IPS-20b (cell line): ENCODE data around the gene MYO5C.

Source experiments
- H3K27ac ChIP-seq: one replicate; pipeline ENCODE4 v1.5.1; 2013; ENCODE audit warnings: low read length
- H3K27me3 ChIP-seq: 2 replicates; pipeline ENCODE4 v1.6.1; 2013; ENCODE audit warnings: mild to moderate bottlenecking, low read length, inconsistent platforms; ENCODE audit not compliant: insufficient read depth
- H3K36me3 ChIP-seq: 2 replicates; pipeline ENCODE4 v1.6.1; 2013; ENCODE audit warnings: low read depth, mild to moderate bottlenecking, inconsistent platforms, low read length, moderate library complexity; ENCODE audit not compliant: insufficient read depth
- H3K4me1 ChIP-seq: 2 replicates; pipeline ENCODE4 v1.6.1; 2013; ENCODE audit warnings: mild to moderate bottlenecking, control low read depth, inconsistent platforms, low read length, moderate library complexity; ENCODE audit not compliant: insufficient read depth
- H3K4me3 ChIP-seq: 2 replicates; pipeline ENCODE4 v1.5.1; 2013; ENCODE audit warnings: mild to moderate bottlenecking, low read length, inconsistent platforms
- H3K9ac ChIP-seq: 2 replicates; pipeline ENCODE4 v1.6.1; 2013; ENCODE audit warnings: low read depth, mild to moderate bottlenecking, inconsistent platforms, low read length, moderate library complexity
- H3K9me3 ChIP-seq: 2 replicates; pipeline ENCODE4 v1.6.1; 2013; ENCODE audit warnings: mild to moderate bottlenecking, low read depth, low read length, inconsistent platforms; ENCODE audit not compliant: insufficient read depth

MYO5C gene

DNA sequence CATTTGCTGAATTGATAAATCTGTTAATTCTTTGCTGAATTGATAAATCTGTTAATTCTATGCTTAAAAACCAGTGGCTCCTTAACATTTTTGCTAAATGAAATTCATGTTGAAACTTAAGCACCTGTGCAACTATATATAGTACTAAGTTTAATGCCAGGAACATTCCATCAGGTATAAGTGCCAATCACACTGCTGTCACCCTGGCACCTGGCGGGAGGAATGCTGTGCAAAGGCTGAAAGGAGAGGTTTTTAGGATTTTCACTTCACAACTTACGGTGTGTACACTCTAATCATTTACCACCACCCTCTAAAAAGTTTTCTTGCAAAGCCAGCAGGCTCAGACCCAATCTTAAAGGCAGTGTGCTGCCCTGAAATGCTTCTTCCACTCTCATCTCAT is 33.5 kb upstream of the MYO5C start:
- H3K9ac ChIP-seq: no peak overlapping the region
- no peaks in the 10 kb centered on the region for H3K27me3 ChIP-seq
- H3K36me3 ChIP-seq: peaks cover 17% of the 10 kb centered on the region; the same call in 1 of the 2 replicates
- H3K27ac ChIP-seq: no peak overlapping the region
- H3K4me1 ChIP-seq: no peaks in the 10 kb centered on the region
- H3K4me3 ChIP-seq: no peak overlapping the region
- no peaks in the 10 kb centered on the region for H3K9me3 ChIP-seq

- Histone ChIP-seq H3K4me3 (no peak overlapping the region), H3K27me3 (no peaks in the 10 kb centered on the region)
These were observed 33.1 kb upstream of the MYO5C start for GRCh38 chr15:52328680-52329079.

GRCh38 chr15:52326756-52327155 is 31.2 kb upstream of the MYO5C start:
- H3K4me1 ChIP-seq: no peaks in the 10 kb centered on the region
- no peaks in the 10 kb centered on the region for H3K27me3 ChIP-seq
- H3K36me3 ChIP-seq: peaks cover 20% of the 10 kb centered on the region; the same call in 1 of the 2 replicates
- no peaks in the 10 kb centered on the region for H3K9me3 ChIP-seq
- H3K9ac ChIP-seq: no peak overlapping the region
- H3K27ac ChIP-seq: no peak overlapping the region
- no peak overlapping the region for H3K4me3 ChIP-seq

More at GRCh38 chr15:52328680-52329079, 33.1 kb upstream of the MYO5C start:
- Histone ChIP-seq H3K27ac (no peak overlapping the region), H3K9me3 (no peaks in the 10 kb centered on the region), H3K4me1 (no peaks in the 10 kb centered on the region), H3K36me3 (peaks cover 17% of the 10 kb centered on the region; the same call in 1 of the 2 replicates), H3K9ac (no peak overlapping the region)

- no peak overlapping the region for H3K27ac ChIP-seq
- H3K4me3 ChIP-seq: no peak overlapping the region
These were observed 28.5 kb upstream of the MYO5C start for GRCh38 chr15:52324109-52324508.

GRCh38 chr15:52318729-52319500 is 23.3 kb upstream of the MYO5C start:
- H3K27me3 ChIP-seq: no peaks in the 10 kb centered on the region
- no peak overlapping the region for H3K4me3 ChIP-seq
- H3K9me3 ChIP-seq: no peaks in the 10 kb centered on the region
- H3K36me3 ChIP-seq: peaks cover 21% of the 10 kb centered on the region; the same call in 1 of the 2 replicates
- no peak overlapping the region for H3K9ac ChIP-seq
- H3K4me1 ChIP-seq: no peaks in the 10 kb centered on the region
- H3K27ac ChIP-seq: no peak overlapping the region

More at GRCh38 chr15:52324109-52324508, 28.5 kb upstream of the MYO5C start:
- Histone ChIP-seq H3K4me1 (no peaks in the 10 kb centered on the region), H3K27me3 (no peaks in the 10 kb centered on the region), H3K9me3 (no peaks in the 10 kb centered on the region), H3K9ac (no peak overlapping the region), H3K36me3 (peaks cover 23% of the 10 kb centered on the region; the same call in 1 of the 2 replicates)

DNA sequence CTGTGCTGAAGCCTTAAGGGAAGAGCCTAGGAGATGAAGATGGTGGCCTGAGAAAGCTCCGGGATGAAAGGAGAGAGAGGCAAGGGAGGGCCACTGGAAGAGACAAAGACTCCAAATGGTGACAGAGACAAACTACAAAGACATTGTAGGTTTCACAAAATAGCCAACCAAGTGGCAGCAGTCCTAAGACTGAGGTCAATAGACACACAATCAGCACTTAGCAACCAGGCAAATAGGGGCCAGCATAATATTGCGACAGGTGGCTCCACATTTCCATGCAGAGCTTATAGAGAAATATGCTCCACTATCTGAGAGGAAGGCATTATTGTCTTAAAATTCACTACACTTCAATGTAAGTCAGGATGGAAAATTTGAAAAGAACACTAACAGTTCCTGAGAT is 22.1 kb upstream of the MYO5C start:
- Histone ChIP-seq H3K4me1 (no peaks in the 10 kb centered on the region), H3K36me3 (peaks cover 18% of the 10 kb centered on the region; the same call in 1 of the 2 replicates), H3K4me3 (no peak overlapping the region), H3K27me3 (no peaks in the 10 kb centered on the region), H3K27ac (no peak overlapping the region), H3K9ac (no peak overlapping the region), H3K9me3 (no peaks in the 10 kb centered on the region)

- Histone ChIP-seq H3K4me3 (no peak overlapping the region), H3K27me3 (no peaks in the 10 kb centered on the region), H3K27ac (no peak overlapping the region), H3K4me1 (no peaks in the 10 kb centered on the region), H3K9ac (no peak overlapping the region), H3K9me3 (no peaks in the 10 kb centered on the region), H3K36me3 (peaks cover 18% of the 10 kb centered on the region; the same call in 1 of the 2 replicates)
These were observed 21.4 kb upstream of the MYO5C start for GRCh38 chr15:52317022-52317421.

DNA sequence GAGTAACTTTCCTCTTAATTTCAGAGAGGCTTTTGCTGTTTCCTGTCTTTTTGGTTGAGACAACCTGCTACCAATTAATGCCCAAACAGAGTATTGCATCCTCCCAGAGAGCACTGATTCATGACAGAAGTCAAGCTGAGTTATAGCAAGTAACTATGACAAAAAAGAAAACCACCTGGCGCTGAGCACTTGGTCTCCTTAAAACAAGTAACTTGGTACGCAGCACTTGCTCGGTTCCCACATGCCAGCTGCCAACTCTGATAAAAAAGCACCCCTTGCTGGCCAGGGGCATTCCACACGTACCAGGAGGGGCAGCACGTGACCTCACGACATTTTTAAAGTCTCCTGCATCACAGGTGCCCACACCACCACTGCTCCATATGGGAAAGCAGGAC is 13.5 kb upstream of the MYO5C start:
- Histone ChIP-seq H3K9ac (no peak overlapping the region), H3K9me3 (no peaks in the 10 kb centered on the region), H3K27me3 (no peaks in the 10 kb centered on the region), H3K4me1 (no peaks in the 10 kb centered on the region), H3K4me3 (no peak overlapping the region), H3K27ac (no peak overlapping the region), H3K36me3 (no peaks in the 10 kb centered on the region; the same call in 1 of the 2 replicates)

GRCh38 chr15:52308446-52309153 is 13.0 kb upstream of the MYO5C start:
- Histone ChIP-seq H3K4me1 (no peaks in the 10 kb centered on the region), H3K36me3 (no peaks in the 10 kb centered on the region; the same call in 1 of the 2 replicates), H3K27me3 (no peaks in the 10 kb centered on the region), H3K9ac (no peak overlapping the region), H3K27ac (no peak overlapping the region), H3K4me3 (no peak overlapping the region), H3K9me3 (no peaks in the 10 kb centered on the region)

- no peak overlapping the region for H3K4me3 ChIP-seq
- H3K27ac ChIP-seq: no peak overlapping the region
- H3K27me3 ChIP-seq: no peaks in the 10 kb centered on the region
- no peaks in the 10 kb centered on the region; the same call in 1 of the 2 replicates for H3K36me3 ChIP-seq
- H3K9ac ChIP-seq: no peak overlapping the region
- no peaks in the 10 kb centered on the region for H3K4me1 ChIP-seq
- H3K9me3 ChIP-seq: no peaks in the 10 kb centered on the region
These were observed 12.2 kb upstream of the MYO5C start for GRCh38 chr15:52307847-52308246.

DNA sequence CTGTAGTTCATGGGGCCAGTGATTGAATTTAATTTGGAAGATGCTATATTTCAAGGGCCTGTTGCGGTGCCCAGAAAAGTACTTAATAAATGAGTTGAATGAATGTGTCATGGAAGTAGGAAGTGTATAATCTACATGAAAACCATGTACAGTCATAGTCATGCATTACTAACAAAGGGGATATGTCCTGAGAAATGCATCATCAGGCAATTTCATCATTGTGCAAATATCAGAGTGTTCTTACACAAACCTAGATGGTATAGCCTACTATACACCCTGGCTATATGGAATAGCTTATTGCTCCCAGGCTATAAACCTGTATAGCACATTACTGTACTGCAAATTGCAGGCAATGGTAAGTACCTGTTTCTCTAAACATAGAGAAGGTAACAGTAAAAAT is 10.7 kb upstream of the MYO5C start:
- H3K4me1 ChIP-seq: no peaks in the 10 kb centered on the region
- no peaks in the 10 kb centered on the region for H3K9me3 ChIP-seq
- no peak overlapping the region for H3K9ac ChIP-seq
- no peaks in the 10 kb centered on the region for H3K27me3 ChIP-seq
- no peak overlapping the region for H3K4me3 ChIP-seq
- H3K36me3 ChIP-seq: no peaks in the 10 kb centered on the region
- no peak overlapping the region for H3K27ac ChIP-seq
